Measurements from ENCODE around the gene TRABD.

Gene TRABD

DNA sequence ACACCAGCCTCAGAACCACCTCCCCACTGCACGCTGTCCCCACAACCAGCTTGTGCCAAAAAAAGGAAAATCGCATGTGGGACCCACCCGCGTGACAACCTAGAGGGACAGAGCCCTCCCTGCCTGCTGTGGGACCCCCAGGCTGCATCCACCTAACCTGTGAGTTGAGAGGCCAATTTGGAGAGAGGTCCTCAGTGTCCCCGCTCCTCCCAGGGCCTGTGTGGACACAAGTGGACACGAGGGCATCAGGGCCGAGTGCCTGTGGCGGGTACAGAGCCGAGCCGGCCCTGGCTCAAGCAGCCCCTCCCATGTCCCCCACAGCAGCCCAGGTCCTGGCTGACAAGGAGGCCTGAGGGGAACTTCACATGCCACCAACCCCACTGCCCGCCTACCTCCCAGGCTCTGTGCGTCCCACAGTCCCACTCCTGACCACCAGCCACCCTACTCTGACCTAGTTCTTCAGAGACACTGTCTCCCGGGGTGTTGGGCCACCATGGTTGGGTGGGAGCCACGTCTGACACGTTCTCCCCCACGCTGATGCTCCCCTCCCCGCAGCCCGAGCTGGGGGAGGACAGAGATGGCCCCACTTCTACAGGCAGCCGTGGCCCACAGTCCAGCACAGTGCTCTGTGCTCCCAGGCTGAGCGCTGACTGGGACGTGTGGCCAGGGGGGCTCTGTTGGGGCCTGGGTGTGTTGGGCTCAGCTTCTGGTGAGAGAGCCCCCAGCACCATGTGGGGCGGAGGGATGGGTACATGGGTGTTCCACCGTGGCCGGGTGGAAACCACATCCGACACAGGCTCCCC is 34.3 kb downstream of the TRABD start:
- no peak for DNase-seq (ENCODE audit: low read depth)

DNA sequence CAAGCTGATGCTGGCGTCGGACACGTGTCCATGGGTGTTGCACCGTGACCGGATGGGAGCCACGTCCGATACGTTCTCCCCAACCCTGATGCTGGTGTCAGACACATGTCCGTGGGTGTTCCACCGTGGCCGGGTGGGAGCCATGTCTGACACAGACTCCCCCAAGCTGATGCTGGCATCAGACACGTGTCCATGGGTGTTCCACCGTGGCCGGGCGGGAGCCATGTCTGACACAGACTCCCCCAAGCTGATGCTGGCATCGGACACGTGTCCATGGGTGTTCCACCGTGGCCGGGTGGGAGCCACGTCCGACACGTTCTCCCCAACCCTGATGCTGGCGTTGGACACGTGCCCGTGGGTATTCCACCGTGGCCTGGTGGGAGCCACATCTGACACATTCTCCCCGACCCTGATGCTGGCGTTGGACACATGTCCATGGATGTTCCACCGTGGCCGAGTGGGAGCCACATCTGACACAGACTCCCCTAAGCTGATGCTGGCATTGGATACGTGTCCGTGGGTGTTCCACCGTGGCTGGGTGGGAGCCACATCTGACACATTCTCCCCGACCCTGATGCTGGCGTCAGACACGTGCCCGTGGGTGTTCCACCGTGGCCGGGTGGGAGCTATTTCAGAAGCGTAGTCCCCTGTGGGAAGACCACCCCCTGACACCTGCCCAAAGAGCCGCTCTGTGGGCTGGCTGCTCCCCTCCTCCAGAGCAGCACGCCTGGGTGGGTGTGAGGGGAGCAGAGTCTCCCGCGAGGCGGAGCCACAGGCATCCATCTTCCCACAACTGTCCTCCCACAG is 35.1 kb downstream of the TRABD start:
- DNase-seq (ENCODE audit: low read depth), result no peak

DNA sequence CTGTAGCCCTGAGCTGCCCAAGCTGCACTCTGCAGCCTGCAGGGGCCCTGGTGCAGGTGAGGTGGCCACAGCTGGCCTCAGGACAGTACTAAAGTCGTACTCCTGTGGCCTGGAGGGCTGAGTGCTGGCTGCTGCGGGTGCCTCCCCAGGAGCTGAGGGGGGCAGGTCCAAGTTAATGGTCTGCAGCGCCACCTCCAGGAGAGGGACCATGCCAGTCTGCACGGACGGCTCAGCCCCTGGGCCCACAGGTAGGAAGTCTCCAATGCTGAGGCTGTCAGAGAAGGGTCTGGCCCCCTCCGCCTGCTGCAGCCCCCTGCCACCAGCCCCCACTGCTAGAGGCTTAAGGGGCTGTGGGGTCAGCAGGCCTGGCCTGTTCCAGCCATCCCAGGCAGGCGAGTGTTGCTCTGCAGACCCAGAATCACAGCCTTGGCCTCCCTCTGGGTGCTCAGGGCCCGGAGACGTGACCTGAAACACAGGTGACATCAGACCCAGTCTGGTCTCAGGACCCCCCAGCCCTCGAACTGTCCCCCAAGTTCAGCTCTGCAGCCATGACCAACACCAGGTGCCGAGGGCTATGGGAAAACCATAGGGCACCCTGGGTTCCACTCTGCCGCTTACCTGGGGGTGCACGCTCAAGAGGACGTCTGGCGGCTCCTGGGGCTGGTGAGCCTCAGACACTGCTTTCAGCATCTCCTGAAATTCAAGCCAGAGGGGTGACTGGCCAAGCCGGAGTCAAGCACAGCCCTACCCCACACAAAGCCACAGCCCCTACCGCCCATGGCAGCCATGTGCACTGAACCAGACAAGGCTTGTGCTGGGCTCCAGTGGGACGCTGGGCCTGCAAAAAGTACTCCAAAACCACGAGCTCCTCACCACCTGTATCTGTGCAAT is 35.9 kb downstream of the TRABD start:
- DNase-seq (ENCODE audit: low read depth), result no peak

DNA sequence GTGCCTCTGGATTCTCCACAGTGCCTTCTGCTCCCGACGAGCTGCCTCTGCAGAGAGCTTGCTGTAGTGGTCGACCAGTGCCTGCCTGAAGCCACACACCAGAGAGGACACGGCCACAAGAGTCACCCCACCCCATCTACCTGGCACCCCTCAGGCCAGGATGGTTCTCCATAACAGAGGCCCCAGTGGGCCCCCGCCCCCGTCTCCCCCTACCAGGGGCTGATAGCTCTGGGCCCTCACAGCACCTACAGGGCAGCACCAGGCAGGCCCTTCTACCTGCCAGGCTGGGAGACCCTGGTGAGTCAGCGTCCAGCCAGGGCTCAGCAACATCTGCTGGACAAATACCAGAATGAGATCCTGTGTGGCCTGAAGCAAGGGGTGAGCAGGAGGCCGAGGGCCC is 36.8 kb downstream of the TRABD start:
- DNase-seq (ENCODE audit: low read depth), result no peak

DNA sequence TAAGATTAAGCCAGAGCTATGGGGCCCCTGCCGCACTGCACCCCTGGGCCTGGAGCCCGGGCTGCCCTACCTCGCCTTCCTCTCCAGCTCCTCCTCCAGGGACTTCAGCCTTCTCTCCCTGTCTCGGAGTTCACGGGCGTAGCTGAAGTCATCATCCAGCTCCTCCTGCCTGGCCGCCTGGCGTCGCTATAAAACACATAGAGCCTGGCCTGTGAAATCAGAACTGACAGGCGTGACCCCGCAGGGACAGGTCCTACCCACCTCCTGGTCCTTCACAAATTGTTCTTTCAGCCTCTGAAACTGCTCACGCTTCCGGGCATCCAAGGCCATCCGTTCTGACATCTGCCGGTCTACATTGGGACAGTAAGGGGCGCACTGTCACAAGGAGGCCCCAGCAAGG is 38.4 kb downstream of the TRABD start:
- DNase-seq (ENCODE audit: low read depth), result no peak

DNA sequence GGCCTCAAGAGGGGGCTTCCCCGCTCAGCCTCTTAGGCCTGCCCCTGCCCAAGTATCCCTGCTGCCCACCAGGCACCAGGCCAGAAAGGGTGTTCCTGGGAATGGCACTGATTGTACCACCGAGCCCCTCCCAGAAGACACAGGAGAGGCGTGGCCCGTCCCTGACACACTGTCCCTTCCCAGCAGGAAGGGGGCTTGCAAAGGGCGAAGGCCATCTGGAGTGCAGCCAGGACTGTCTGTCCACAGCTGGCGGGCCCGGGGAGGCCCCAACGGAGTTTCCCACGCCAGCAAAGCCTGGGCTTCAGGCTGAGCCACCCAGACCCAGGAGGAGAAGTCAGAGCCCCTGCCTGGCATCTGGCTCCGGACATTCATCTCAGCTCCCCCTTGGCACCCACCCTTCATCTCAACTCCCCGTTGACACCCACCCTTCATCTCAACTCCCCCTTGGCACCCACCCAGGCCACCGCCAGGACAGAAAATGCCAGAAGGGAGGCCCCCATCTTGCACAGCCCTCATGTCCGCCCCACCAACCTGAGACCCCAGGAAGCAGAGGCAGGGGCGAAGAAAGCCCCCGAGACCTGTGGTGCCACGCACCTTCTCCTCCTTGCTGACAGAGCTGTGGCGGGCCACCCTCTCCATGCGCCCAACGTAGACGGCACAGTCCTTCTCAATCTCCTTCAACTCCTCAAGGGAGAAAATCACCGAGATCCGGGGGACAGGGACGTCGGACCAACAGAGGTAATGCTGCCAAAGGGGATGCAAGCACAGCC is 39.7 kb downstream of the TRABD start:
- no peak for DNase-seq (ENCODE audit: low read depth)

DNA sequence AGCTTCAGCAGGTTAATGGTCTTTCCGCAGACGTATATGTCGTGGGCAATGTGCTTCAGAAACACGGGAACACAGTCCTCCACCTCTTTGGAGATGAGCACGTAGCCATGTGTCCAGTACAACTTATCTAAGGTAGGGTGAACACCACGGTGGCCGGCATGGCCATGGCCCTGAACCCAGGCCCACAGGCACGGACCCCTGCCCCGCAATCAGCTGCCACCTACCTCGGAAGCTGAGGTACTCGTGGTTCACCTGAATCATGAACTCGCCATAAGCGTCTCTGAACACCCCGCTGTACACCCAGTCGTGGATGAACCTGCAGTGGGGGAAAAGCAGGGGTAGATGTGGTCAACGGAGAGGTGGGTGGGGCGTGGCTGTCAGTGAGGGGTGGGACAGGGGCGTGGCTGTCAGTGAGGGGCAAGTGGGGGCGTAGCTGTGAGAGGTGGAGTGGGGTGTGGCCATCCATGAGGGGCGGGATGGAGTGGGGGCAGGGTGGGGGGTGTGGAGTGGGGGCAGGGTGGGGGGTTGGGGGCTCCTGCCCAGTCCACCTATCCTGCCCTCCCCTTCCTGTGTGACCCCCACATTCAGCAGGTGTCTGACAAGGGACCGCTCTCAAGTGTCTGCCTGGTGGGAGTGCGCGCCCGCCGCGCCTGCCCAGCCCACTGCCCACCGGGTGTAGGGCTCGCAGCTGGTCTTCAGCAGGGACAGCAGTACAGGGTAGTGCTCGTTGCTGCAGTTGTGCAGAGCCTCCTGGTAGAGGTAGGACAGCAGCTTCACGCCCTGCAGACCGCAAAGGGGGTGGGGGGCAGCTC is 40.6 kb downstream of the TRABD start:
- DNase-seq (ENCODE audit: low read depth), result no peak

DNA sequence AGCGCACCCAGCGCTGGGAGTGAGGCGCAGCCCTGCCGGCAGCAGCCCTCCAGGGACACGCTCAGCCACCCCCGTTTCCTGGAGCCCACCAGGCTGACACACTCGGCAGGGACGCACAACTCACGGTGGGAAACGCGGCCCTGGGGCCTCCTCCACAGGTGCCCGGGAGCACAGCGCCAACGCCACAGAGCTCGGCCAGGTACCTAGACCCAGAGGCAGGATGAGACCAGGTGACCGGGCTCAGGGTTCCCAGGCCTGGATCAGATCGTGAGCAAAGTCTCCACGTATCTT is 41.1 kb downstream of the TRABD start:
- DNase-seq (ENCODE audit: low read depth), result no peak

DNA sequence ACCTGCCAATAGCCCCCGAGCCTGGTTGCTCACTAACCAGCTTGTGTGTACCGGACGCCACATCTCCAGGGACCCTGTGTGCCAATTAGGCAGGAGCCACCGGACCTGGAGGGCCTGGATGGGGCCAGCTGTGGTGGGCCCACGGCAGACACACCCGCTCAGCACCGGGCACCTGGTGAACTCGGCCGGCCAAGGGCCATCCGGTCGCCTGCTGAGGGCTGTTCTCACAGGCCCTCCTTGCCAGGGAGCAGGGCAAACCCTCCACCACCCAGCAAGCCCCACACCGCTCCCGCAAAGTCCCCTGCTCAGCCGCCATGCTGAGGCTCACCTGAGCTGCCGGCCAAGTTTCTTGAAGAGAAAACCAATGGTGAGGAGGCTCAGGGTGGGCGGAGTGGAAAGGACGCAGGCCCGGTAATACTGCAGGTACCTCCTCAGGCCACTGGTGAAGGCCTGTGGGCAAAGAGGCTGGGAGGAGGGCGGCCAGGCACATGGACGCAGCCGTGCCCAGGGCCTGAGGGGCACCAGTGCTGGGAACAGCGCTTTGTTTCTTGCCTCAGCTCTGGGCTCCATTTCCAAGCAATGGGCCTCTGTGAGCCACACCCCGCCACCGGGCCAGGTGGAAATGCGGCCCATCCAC is 42.0 kb downstream of the TRABD start:
- DNase-seq (ENCODE audit: low read depth), result no peak

DNA sequence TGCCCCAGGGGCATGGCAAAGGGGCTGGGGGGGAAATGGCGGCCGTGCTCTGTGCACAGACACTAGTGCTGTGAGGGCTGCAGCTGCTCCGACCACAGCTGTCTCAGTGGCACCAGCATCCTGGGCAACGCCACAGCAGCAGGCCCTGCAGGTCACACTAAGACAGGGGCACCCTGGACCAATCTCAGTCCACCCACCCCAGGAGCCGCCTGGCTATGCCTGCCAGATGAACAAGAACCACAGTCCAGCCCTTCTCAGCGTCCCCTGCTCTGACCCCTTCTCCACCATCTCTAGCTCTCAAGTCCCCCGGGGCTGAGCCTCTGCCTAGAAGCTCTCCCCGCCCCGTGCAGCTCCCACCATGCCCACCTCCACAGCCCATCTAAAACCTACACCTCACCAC is 42.7 kb downstream of the TRABD start:
- DNase-seq (ENCODE audit: low read depth), result no peak

DNA sequence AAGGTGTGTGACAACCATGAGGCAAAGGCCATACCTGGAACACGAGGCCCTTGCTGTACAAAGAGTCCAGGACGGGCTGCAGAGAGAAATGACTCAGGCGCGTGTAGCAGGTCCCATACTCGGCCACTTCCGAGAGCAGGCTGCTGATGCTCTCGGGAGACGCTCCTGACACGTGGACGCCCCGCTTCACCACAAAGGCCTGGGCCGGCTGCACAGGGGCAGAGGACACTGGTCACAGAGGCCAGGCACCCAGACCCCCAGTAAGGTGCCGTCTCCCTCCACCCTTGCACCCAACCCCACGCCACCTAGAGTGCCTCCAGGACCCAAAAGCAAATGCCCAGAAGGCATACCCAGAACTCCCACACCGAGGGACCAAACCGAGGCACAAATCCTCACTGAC is 43.7 kb downstream of the TRABD start:
- no peak for DNase-seq (ENCODE audit: low read depth)

DNA sequence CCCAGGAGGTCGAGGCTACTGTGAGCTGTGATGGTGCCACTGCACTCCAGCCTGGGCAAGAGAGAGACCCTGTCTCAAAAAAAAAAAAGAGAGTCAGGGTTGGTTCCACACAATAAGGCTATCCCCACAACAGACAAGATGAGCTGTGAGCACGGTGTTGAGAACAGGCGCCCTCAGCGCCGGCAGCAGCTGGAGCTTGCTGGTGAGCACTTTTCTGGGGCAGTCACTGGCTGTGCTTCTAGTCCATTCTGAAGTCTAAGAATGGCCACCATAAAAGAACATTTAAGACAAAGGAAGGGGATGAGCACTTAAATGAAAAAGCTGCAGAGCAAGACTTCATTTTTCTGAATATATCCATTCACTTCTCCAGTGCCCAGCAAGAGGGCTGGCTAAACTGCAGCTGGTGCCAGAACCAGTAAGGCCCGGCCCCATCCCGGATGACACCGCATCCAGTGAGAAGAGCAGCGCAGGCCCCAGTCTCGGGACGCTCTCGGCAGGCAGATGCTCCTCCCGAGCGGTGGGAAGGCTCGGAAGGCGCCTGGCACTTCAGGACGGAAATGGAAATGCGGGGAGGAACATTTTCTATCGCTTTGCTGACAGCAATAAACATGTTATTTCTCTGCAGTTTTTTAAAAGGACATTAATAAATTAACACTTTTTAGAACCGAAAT is 46.9 kb downstream of the TRABD start:
- no peak for DNase-seq (ENCODE audit: low read depth)

DNA sequence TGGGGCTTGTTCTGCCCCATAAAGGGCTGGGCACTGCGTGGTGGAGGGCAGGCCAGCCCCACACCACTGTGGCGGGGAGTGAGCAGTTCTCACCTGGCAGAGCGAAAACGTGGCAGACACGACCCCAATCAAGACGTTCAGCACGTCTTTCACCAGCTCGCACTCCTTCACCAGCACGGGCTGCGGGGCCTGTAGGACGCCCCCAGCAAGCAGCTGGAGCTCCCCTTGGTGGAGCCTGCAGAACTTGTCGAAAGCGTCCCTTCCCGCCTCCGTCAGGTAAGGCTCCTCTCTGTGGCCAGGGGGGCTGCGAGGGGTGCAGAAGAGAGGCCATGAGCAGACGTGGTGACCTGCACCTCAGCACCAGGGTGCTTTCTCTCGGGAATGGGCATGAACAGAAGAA is 47.5 kb downstream of the TRABD start:
- no peak for DNase-seq (ENCODE audit: low read depth)

DNA sequence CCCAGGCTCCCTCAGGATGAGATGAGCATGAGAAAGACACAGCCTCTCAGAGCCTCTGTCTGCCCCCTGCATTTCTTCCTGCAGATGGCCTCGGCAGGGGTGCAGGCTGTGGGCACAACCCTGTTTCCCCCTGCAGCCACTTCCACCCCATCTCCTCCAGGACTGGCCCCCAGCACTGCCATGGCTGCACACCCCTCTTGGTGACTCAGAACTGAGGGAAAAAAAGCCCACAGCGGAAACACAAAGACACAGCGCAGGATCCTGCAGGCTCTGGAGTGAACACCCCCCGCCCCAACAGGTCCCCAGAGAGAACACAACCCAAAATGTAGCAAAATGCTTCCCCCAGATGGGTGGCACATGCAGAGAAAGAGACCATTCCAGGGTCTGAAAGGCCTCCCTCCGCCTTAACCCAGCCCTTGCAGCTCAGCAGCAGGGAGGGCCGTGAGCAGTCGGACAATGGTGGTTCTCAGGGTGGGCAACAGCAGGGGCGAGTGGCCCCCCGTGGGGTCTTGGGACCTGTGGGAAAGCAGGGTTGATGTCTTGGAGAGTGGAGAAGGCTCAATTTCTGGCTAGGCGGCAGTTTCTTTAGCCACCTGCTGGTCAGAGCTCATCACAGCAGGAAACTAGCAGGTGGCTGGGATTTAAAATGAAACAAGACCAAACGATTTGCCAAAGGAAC is 51.2 kb downstream of the TRABD start:
- no peak for DNase-seq (ENCODE audit: low read depth)

DNA sequence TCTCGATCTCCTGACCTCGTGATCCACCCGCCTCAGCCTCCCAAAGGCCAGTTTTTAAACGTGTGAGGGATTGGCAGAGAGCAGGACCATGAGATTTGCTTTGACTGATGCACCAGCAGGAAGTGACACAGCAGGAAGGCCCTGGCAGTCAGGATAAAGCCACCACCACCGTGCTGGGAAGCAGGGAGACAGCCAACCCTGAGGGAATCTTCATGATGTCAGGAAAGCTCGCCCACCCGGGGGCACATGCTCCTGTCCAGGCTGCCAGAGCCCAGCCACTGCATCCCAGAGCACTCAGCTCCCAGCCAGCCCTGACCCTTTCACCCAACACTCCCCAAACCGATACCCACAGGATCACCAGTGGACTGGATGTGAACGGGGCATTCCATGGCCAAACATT is 53.0 kb downstream of the TRABD start:
- DNase-seq (ENCODE audit: low read depth), result no peak

DNA sequence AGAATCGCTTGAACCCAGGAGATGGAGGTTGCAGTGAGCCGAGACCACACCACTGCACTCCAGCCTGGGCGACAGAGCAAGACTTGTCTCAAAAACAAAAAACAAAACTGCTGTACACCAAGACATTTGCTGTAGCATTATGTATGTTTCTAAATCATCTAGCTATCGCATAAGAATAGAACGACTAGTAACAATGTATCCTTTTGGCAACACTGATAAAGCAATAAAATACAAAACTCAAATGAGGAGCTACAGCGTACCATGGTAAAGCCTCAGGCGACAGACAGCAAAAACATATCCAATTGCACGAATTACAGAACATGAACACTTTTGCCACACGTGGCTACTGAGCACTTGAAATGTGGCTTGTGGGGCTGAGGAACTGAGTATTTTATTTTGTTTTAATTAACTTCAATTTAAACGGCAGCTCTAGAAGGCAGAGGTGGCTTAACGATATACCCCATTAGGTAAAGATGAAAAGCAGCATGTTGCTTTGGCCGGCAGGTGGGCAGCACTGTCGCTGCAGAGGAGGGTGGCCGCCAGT is 56.8 kb downstream of the TRABD start:
- no peak for DNase-seq (ENCODE audit: low read depth)

DNA sequence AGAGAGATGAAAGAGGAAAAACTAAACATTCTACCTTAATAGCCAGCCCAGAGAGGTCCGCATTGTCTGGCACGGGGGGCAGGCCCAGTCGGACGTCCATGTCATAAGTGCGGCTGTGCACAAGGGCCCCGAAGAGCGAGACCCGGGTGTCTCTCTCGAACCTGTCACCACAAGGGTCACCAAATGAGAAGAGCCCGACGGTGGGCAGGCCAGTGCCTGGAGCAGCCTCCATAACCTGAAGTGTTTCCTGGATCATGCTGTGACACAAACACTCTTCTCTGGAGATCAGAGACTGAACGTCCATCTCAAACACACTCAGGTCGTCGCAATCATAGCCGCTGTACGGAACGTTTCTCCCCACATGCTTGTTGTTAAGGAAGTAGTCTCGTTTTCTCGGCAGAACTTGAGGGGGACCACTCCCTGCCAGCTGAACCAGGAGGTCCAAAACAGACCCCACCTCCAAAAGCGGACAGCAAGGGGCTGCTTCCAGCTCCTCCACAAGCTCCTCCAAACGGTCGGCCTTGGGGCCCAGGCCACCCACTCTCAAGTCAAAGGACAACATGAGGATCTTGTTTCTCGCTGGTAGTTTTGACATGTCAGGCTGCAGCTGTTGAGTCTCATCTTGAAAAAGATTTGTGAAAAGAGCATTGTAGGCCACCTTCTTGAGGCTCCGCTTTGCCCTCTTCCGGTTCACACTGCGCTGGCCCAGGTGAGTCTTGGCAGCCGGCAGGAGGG is 58.1 kb downstream of the TRABD start:
- no peak for DNase-seq (ENCODE audit: low read depth)

DNA sequence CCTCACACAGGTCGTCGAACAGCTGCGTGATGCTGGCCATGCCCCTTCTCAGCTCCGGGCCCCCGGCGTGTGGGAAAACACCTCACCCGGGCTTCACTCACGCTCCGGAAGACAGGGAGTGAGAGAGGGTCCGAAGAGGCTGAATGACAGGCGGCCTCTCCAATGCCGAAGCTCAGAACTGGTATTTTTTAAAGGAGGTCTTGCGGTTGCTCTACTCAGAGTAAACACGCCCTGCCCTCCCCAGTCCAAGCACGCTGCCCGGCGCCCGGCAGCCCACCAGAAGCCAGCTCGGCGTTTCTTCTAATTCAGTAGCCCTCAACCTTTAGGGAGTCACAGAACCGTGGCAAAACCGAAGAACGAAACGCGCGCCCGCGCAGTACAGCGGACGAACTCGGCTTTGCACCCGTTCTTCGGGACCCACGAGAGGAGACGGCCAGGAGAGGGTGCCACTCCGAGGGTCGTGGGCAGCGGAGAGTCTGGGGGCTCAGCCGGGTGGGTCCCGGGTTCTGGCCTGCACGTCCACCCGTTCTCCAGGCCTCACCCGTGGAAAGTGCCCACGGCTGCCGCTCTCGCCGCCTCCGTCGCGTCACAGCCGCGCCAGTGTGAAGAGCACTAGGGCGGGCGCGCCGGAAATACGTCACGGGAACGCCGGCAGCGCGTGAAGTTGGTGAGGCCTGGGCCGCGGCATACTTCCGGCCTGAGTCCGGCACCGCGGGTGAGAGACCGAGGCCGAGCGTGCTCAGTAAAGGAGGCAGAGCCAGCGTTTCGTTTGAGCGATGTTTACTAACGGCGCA is 58.9 kb downstream of the TRABD start, which contains the start of gene TUBGCP6:
Gene TUBGCP6 (minus strand): TSS at position 604 of the 794 bp plus-strand sequence. CDS start 564 bp downstream, at position 40.
- no peak for DNase-seq (ENCODE audit: low read depth)

Data from CMK (cell line).